T-helper 17 cell (primary cell): ENCODE measurements around the gene CEACAM18. TPM values are rescaled to one million over a fixed set of nuclear protein-coding genes. Genes with fewer than 3 reads are reported as not detected.

Source experiments
- ATAC-seq: fragments of 150-1000 bp; cut with Tn5 transposase; 2 replicates; pipeline ENCODE4 v1.10.0; 2021; ENCODE audit warnings: mild to moderate bottlenecking, moderate library complexity
- DNase-seq, 3 donors: peaks; one replicate each; pipeline versions ENCODE4 v3.0.0 to v3.0.0-alpha.2; 2020 to 2021
- H3K9me3 ChIP-seq: one replicate; pipeline ENCODE4 v1.7.0; 2013; ENCODE audit warnings: low read length, mild to moderate bottlenecking; ENCODE audit not compliant: control insufficient read depth, poor library complexity, severe bottlenecking
- H3K27ac Mint-ChIP-seq: one replicate; pipeline ENCODE4 v1.8.0; 2022; ENCODE audit warnings: mild to moderate bottlenecking, moderate library complexity, mixed read lengths
- H3K27me3 Mint-ChIP-seq: one replicate; pipeline ENCODE4 v1.8.0; 2022; ENCODE audit warnings: mixed read lengths
- H3K36me3 Mint-ChIP-seq: one replicate; pipeline ENCODE4 v1.8.0; 2022; ENCODE audit warnings: low read depth, mixed read lengths
- H3K4me1 Mint-ChIP-seq: one replicate; pipeline ENCODE4 v1.8.0; 2022; ENCODE audit warnings: mild to moderate bottlenecking, mixed read lengths
- H3K4me3 Mint-ChIP-seq: one replicate; pipeline ENCODE4 v1.8.0; 2022; ENCODE audit warnings: mild to moderate bottlenecking, moderate library complexity, mixed read lengths
- total RNA-seq, 4 donors: library from RNA in 2 of 4; stranded (reverse) in 2 of 4; gene quantifications; one replicate each; pipeline ENCODE4 v1.2.3 and lab custom pipeline; 2022 to 2026

CEACAM18 gene
- total RNA-seq, 2 donors from 2014 or later: not detected

DNA sequence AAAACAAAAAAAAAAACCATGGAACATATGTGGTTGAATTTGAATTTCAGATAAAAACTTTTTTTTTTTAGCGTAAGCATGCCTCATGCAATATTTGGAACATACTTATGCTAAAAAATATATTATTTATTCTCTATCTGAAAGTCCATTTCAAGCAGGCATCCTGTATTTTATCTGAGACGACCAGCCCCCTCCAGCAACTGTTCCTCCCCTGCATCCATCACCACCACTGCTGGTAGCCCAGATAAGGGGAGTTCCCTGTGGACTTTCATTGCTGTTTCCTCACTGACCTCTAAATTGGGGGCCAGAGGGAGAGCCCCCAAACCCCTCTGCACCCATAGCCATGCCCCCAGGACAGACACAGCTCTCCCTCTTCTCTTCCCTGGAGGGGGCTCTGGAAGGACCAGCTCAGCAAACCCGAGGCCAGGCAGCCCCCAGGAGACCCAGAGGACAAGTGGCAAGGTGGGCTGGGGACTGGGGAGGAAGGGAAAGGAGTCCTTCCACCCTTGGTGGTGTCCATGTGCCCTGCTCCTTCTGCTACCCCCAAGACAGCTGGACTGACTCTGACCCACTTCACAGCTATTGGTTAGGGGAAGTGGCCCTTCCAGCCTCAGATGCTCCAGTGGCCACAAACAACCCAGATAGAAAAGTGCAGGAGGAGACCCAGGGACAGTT, 29.9 kb downstream of the CEACAM18 start:
- H3K9me3 ChIP-seq: no peaks in the 10 kb centered on the region
- Mint-ChIP-seq H3K4me1 (no peaks in the 10 kb centered on the region), H3K4me3 (no peak overlapping the region), H3K27me3 (peaks cover 51% of the 10 kb centered on the region), H3K27ac (no peak overlapping the region), H3K36me3 (peaks cover 2% of the 10 kb centered on the region)
- ATAC-seq (no peak), DNase-seq (no peak)

DNA sequence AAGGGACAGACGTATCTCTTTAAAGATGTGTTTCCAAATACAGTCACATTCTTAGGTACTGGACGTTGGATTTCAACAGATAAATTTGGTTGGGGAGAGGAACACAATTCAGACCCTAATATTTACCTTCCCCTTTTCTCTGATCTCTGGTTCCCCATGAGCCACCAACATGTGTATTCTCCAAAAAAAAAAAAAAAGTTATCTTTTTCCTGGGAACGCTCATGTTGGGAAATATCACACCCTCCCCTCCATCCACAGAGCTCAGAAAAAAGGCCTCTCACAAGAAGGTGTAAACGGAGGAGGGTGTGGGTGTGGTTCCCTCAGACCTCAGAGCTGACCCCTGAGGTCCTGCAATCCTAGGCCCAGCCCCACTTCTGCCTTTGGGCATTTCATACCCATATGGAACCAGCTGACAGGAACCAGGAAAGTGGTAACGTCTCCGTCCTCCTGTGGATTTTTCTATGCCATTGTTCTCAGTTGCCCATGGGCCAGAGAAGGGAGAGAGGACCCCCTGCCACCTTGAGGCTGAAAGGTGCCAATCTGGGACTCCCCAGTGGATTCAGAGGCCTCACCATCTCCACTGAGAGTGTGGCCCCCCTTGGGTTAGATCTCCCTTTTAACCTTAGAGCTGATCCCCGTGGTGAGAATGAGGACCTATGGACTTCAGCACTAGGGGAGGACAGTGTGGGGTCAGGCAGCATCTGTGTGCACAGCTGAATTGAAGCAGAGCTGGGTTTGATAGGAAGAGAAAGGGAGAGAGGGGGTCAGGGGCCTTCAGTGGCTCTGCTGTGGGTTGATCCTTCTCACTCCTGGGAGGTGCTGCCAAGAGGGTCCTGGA, 31.7 kb downstream of the CEACAM18 start:
- Mint-ChIP-seq H3K4me1 (no peaks in the 10 kb centered on the region), H3K27me3 (peaks cover 57% of the 10 kb centered on the region), H3K36me3 (peaks cover 2% of the 10 kb centered on the region), H3K27ac (no peak overlapping the region), H3K4me3 (no peak overlapping the region)
- ATAC-seq: no peak
- no peaks in the 10 kb centered on the region for H3K9me3 ChIP-seq
- no peak for DNase-seq

DNA sequence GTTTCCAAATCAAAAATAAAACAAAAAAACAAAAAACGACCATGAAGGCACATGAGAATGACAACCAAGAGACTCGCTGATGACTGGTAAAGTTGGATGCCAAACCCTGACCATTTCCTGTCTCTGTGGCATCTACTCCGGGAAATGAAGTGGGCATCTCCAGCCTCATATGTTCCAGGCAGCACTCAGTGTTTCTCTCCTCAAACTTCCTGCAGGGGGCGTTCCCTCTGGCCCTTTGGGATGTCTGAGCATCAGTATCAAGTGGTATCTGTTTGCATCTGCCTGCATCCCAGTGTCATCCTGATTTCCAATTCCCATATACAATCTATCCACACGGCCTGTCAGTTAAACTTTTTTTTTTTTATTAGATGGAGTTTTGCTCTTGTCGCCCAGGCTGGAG, 33.0 kb downstream of the CEACAM18 start:
- peaks cover 50% of the 10 kb centered on the region for H3K27me3 Mint-ChIP-seq
- peaks cover 2% of the 10 kb centered on the region for H3K36me3 Mint-ChIP-seq
- no peak overlapping the region for H3K4me3 Mint-ChIP-seq
- no peak for ATAC-seq
- no peak for DNase-seq
- H3K27ac Mint-ChIP-seq: no peak overlapping the region
- no peaks in the 10 kb centered on the region for H3K4me1 Mint-ChIP-seq
- no peaks in the 10 kb centered on the region for H3K9me3 ChIP-seq

DNA sequence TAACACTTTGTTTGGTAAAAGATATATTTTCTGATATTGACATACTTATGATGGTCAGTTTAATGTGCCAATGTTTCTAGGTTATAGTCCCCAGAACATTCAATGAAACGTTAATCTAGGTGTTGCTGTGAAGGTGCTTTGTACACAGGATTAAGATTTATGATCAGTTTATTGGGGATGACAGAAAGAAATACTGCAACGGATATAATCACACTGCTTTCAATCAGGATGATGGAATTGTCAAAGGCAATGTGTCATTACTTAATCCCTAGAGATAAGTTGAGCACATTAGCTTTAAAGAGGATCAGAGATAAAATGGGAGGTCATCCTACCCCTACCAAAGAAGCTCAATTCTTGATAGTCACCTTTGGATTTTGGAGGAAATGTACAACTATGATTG, 35.6 kb downstream of the CEACAM18 start:
- Mint-ChIP-seq H3K36me3 (peaks cover 6% of the 10 kb centered on the region), H3K27me3 (peaks cover 57% of the 10 kb centered on the region), H3K4me1 (no peaks in the 10 kb centered on the region), H3K4me3 (no peak overlapping the region), H3K27ac (no peak overlapping the region)
- DNase-seq (no peak), ATAC-seq (no peak)
- H3K9me3 ChIP-seq: no peaks in the 10 kb centered on the region

DNA sequence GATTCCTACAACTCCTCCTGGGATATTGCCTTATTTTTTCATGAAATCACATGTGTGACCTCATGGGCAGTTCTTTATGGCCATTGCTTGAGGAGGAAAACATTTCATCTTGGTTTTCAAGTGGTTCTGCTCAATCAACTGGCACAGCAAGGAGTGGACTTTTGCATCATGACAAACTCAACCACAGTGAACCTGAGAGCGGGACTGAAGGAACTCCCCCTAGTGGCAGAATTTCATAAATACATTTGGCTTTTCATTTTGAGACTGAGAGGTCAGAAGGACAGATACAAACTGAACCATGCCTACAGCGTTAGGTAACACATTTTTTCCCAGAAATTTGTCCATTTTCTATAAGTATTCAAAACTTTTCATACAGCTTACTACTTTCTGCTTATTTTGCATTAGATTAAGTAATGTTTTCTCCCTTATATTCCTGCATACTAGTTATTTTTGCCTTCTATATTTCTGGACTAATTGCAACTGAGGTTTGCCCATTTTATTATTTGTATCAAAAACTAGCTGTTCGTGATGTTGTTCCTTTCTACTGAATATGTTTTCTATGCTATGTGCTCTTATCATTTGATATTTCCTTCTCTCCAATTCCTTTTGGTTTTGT, 36.6 kb downstream of the CEACAM18 start:
- DNase-seq: no peak
- Mint-ChIP-seq H3K4me3 (no peak overlapping the region), H3K27me3 (peaks cover 50% of the 10 kb centered on the region), H3K27ac (no peak overlapping the region), H3K36me3 (peaks cover 6% of the 10 kb centered on the region), H3K4me1 (no peaks in the 10 kb centered on the region)
- ATAC-seq: no peak
- H3K9me3 ChIP-seq: no peaks in the 10 kb centered on the region

DNA sequence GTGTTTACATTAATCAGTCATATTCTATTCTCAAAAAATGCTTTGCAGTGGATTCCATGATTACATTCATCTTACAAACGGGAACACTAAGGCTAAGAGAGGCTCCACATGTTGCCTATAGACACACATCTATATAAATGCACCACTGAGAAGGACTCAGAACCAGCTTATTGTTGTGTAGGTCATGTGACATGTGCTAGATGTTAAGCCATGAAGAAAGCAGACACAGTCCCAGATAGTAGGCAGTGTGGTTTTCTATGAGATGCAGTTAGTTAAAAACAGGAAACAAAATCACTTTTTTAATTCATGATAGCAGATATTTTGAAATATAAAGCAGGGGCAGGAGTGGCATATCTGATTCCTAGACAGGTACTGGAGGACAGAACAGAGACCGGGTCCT, 42.4 kb downstream of the CEACAM18 start:
- Mint-ChIP-seq H3K27me3 (peaks cover 59% of the 10 kb centered on the region), H3K27ac (no peak overlapping the region), H3K4me3 (no peak overlapping the region), H3K36me3 (peaks cover 10% of the 10 kb centered on the region), H3K4me1 (no peaks in the 10 kb centered on the region)
- DNase-seq (no peak), ATAC-seq (no peak)
- H3K9me3 ChIP-seq: no peaks in the 10 kb centered on the region

DNA sequence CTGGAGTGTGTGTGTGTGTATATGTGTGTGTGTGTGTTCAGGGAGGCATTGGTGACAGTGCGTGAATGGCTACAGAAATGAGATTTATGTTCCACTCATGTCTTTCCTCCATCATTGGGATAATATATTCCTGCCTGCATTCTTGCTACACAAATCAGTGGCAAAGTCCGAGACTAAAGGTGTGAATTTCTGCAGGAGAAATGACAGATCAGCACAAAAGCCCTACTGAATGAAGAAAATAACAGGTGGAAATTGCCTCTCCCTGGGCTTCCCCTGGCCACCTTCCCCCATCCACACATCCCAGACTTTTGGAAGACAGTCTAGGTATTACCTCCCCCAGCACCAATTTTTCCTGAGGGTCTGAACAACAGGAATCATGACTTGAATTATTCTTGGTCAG, 43.0 kb downstream of the CEACAM18 start:
- H3K4me3 Mint-ChIP-seq: no peak overlapping the region
- peaks cover 65% of the 10 kb centered on the region for H3K27me3 Mint-ChIP-seq
- no peak for ATAC-seq
- no peaks in the 10 kb centered on the region for H3K9me3 ChIP-seq
- no peaks in the 10 kb centered on the region for H3K4me1 Mint-ChIP-seq
- no peak for DNase-seq
- peaks cover 10% of the 10 kb centered on the region for H3K36me3 Mint-ChIP-seq
- no peak overlapping the region for H3K27ac Mint-ChIP-seq

DNA sequence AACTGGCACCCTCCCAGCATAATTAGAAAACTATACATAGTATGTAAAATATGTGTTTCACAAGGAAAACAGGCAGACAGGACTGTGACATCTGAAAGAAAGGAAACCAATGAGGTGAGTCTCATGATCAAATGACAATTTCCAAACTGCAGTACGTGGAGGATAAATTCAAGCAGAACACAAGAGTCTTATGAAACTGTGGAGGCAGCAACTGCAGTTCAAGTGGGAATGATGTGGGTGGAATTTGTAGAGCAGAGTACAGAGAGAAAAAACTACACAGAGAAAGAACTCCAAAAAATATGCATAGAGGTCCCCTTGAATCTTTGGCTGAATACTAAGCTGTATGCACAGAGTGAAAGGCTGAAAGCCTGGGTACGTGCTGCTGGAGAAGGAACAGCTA, 43.4 kb downstream of the CEACAM18 start:
- H3K36me3 Mint-ChIP-seq: peaks cover 10% of the 10 kb centered on the region
- H3K4me1 Mint-ChIP-seq: no peaks in the 10 kb centered on the region
- no peak for ATAC-seq
- peaks cover 65% of the 10 kb centered on the region for H3K27me3 Mint-ChIP-seq
- no peak overlapping the region for H3K27ac Mint-ChIP-seq
- DNase-seq: no peak
- H3K4me3 Mint-ChIP-seq: no peak overlapping the region
- H3K9me3 ChIP-seq: no peaks in the 10 kb centered on the region

DNA sequence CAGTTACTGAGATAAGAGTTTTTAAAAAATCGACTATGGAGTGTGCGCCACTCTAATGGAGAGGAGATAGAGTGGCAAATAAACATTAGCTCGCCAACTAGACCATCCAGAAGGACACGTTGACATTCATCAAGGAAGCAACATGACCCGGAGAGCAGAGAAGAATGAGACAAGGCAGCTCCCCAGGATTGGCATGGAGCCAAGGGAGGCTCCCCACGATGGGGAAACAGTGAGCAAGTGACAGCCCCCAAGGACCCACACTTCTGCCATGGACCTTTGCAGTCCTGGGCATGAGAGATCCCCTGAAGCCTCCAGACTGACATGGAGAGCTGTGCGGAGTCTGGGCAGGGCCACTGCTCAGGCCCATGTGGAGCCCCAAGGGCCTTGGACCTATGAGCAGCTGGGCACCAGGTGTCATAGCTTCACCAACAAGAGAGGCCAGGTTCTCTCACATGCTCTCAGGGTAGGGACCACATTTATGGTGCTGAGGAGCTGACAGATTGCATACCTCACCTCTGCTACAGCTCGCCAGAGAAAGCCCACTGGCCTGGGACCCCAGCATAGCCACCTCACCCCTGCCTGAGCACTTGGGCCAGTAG, 46.4 kb downstream of the CEACAM18 start:
- H3K36me3 Mint-ChIP-seq: peaks cover 7% of the 10 kb centered on the region
- no peaks in the 10 kb centered on the region for H3K4me1 Mint-ChIP-seq
- ATAC-seq (no peak), DNase-seq (no peak)
- no peaks in the 10 kb centered on the region for H3K9me3 ChIP-seq
- H3K27ac Mint-ChIP-seq: no peak overlapping the region
- no peak overlapping the region for H3K4me3 Mint-ChIP-seq
- peaks cover 73% of the 10 kb centered on the region for H3K27me3 Mint-ChIP-seq

DNA sequence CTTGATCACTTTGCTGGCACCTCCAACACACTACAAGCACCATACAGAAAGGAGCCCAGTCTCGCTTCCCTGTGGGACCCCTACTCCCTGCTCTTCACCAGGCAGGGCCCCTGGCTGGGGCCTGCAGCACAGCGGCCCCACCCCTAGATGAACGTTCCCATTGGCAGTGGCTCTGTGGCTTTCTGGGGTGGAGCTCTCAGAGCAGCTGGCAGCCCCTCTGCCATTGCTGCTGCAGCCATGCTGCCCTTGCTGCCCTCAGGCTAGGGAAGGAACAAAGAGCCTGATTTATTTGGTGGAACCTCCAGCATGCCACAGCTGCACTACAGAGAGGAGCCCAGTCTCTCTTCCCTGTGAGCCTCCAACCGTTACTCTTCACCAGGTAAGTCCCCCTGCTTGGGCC, 47.3 kb downstream of the CEACAM18 start:
- ATAC-seq (no peak), DNase-seq (no peak)
- Mint-ChIP-seq H3K27ac (no peak overlapping the region), H3K27me3 (peaks cover 81% of the 10 kb centered on the region), H3K4me1 (no peaks in the 10 kb centered on the region), H3K36me3 (peaks cover 7% of the 10 kb centered on the region), H3K4me3 (no peak overlapping the region)
- no peaks in the 10 kb centered on the region for H3K9me3 ChIP-seq

DNA sequence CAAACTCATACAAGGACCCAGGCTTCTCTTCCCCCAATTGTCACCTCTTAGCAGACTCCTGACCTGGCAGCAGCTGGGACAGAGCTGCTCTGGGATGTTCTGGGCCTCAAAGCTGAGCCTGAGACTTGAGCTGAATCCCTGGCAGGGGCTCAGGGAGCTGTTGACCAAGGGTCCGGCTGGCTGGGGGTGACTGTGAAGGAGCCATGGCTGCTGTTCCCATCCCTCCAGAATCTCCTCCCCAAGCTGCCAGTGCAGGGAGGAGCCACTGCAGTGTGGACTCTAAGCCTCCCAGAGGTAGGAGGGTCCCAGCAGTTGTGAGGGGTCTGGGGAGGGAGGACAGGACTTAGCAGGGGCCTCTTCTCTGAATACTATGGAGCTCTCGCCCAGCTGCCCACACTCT, 51.0 kb downstream of the CEACAM18 start:
- DNase-seq: no peak
- no peaks in the 10 kb centered on the region for H3K9me3 ChIP-seq
- Mint-ChIP-seq H3K36me3 (no peaks in the 10 kb centered on the region), H3K4me3 (no peak overlapping the region), H3K27ac (no peak overlapping the region), H3K4me1 (no peaks in the 10 kb centered on the region), H3K27me3 (peaks cover 74% of the 10 kb centered on the region)
- ATAC-seq: no peak

DNA sequence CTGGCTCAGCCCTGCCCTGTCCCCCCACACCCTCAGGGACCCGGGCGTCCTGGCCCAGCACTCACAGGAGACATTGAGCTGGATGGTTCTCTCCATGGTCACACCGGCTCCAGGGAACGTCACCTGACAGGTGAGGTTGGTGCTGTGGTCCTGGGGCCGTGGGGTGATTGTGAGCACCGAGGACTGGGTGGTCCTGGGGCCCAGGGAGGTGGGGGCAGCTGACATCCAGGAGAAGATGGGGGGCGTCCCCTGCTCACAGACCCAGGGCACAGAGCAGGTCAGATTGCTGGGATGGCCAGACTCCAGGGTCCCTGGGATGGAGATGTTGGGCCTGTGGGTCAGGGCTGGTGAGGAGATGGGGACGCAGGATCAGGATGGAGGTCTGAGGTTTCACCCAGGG, 52.3 kb downstream of the CEACAM18 start:
- Mint-ChIP-seq H3K4me1 (no peaks in the 10 kb centered on the region), H3K27ac (no peak overlapping the region), H3K36me3 (no peaks in the 10 kb centered on the region), H3K4me3 (no peak overlapping the region), H3K27me3 (peaks cover 69% of the 10 kb centered on the region)
- ATAC-seq (no peak), DNase-seq (no peak)
- no peaks in the 10 kb centered on the region for H3K9me3 ChIP-seq
